Lung (tissue), 12 donors: ENCODE data around the gene DNAI7. TPM values are rescaled to one million over a fixed set of nuclear protein-coding genes. Genes with fewer than 3 reads are reported as not detected.

ENCODE experiments used
- ATAC-seq: fragments of 200-7000 bp; cut with Tn5 transposase; one replicate; pipeline ENCODE4 v1.9.1; 2020; ENCODE audit warnings: moderate number of reproducible peaks; ENCODE audit not compliant: insufficient read depth, low FRiP score
- DNase-seq, 3 donors: peaks; one replicate each; pipeline ENCODE4 v3.0.0-alpha.2; 2013 to 2017
- H3K27ac ChIP-seq, 2 donors: one replicate each; pipeline ENCODE4 v1.5.1; 2013; ENCODE audit warnings: mild to moderate bottlenecking in 2 of 2, moderate library complexity in 2 of 2, control low read depth in 1 of 2, inconsistent platforms in 1 of 2, low read depth in 1 of 2, low read length in 1 of 2
- H3K27me3 ChIP-seq, 3 donors: one replicate each; pipeline ENCODE4 v1.5.1; 2013; ENCODE audit warnings: low read length in 2 of 3; ENCODE audit not compliant: control insufficient read depth in 3 of 3, insufficient read depth in 3 of 3
- H3K36me3 ChIP-seq, 4 donors: one replicate each; pipeline ENCODE4 v1.5.1; 2013; ENCODE audit warnings: low read length in 4 of 4, mild to moderate bottlenecking in 1 of 4, moderate library complexity in 1 of 4; ENCODE audit not compliant: control insufficient read depth in 4 of 4, insufficient read depth in 4 of 4
- H3K4me1 ChIP-seq, 5 donors: one replicate each; pipeline ENCODE4 v1.5.1; 2013; ENCODE audit warnings: low read length in 5 of 5, mild to moderate bottlenecking in 2 of 5, moderate library complexity in 1 of 5; ENCODE audit not compliant: control insufficient read depth in 5 of 5, insufficient read depth in 5 of 5
- H3K4me3 ChIP-seq: one replicate; pipeline ENCODE4 v1.5.1; 2013; ENCODE audit warnings: mild to moderate bottlenecking, control low read depth, moderate library complexity
- H3K9ac ChIP-seq, 2 donors: one replicate each; pipeline ENCODE4 v1.5.1; 2013; ENCODE audit warnings: low read length in 2 of 2, control low read depth in 1 of 2; ENCODE audit not compliant: insufficient read depth in 1 of 2
- H3K9me3 ChIP-seq, 4 donors: one replicate each; pipeline ENCODE4 v1.5.1; 2013; ENCODE audit warnings: low read length in 3 of 4, mild to moderate bottlenecking in 1 of 4, moderate library complexity in 1 of 4; ENCODE audit not compliant: control insufficient read depth in 4 of 4, insufficient read depth in 3 of 4
- WGBS, 2 donors: extraction: QIAGEN DNeasy Blood & Tissue Kit; methylation state at CpG; one replicate each; pipeline ENCODE4 v1.1.7; 2013; 5-methylcytosine and 5-hydroxymethylcytosine counted together
- polyA plus RNA-seq, 2 donors: library from polyadenylated mRNA; stranded (reverse); fragments of 200-250 nt; gene quantifications; one replicate each; pipeline ENCODE4 v1.2.1, GENCODE V29; 2013
- total RNA-seq, 2 donors: library from RNA; depleted of rRNA in 1 of 2; stranded (reverse); fragments of >200 nt in 1 of 2; gene quantifications; one replicate each; pipeline ENCODE4 v1.2.1, GENCODE V29; 2014 to 2021
- TF ChIP-seq, protein P1 (sequence below): IDR thresholded peaks from 2 replicates; pipeline ENCODE4 v1.5.1; 2012; ENCODE audit warnings: mild to moderate bottlenecking; ENCODE audit errors: control extremely low read depth, extremely low read depth
- donor health status: control.
- donor health status: control.
- donor health status: Bipolar disorder and iron deficiency.
- donor health status: healthy.
- donor health status: DM: yes; HTN: yes; CAD: no.

DNAI7 gene
- total and polyA plus RNA-seq, 4 donors = 2.0 to 11.9 (median 5.7) TPM

DNA sequence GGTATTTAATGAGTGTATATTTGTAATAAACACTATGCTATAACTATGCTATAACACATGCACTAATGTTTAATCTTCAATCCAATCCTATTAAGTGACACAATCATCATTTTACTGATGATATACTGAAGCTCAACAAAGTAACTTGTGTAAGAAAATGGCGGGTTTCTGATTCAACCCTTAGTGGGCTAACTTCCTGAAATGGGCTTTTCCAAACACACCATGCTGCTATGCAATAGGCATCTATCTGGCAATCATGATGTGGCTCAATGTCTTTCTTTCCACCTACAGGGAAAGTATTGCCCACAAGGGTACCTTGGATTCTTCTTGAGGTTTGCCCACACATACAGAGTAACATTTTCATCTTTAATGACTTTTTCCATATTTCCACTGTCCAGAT is 48.3 kb downstream of the DNAI7 start:
- 59 to 87% methylated on average over 1 of the region's 1 CpG for WGBS, 2 donors
- DNase-seq (no peak), ATAC-seq (no peak)
- no peak overlapping the region for H3K4me3 ChIP-seq
- TF ChIP-seq, protein P1, sequence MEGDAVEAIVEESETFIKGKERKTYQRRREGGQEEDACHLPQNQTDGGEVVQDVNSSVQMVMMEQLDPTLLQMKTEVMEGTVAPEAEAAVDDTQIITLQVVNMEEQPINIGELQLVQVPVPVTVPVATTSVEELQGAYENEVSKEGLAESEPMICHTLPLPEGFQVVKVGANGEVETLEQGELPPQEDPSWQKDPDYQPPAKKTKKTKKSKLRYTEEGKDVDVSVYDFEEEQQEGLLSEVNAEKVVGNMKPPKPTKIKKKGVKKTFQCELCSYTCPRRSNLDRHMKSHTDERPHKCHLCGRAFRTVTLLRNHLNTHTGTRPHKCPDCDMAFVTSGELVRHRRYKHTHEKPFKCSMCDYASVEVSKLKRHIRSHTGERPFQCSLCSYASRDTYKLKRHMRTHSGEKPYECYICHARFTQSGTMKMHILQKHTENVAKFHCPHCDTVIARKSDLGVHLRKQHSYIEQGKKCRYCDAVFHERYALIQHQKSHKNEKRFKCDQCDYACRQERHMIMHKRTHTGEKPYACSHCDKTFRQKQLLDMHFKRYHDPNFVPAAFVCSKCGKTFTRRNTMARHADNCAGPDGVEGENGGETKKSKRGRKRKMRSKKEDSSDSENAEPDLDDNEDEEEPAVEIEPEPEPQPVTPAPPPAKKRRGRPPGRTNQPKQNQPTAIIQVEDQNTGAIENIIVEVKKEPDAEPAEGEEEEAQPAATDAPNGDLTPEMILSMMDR = no peak
- H3K9ac ChIP-seq = no peak overlapping the region
- peaks cover 0 to 6% (median 0%) of the 10 kb centered on the region in 5 donors for H3K4me1 ChIP-seq
- H3K27ac ChIP-seq = no peak overlapping the region
- H3K27me3 ChIP-seq = no peaks in the 10 kb centered on the region
- H3K9me3 ChIP-seq = no peaks in the 10 kb centered on the region
- H3K36me3 ChIP-seq = peaks cover 0 to 2% (median 0%) of the 10 kb centered on the region in 4 donors

DNA sequence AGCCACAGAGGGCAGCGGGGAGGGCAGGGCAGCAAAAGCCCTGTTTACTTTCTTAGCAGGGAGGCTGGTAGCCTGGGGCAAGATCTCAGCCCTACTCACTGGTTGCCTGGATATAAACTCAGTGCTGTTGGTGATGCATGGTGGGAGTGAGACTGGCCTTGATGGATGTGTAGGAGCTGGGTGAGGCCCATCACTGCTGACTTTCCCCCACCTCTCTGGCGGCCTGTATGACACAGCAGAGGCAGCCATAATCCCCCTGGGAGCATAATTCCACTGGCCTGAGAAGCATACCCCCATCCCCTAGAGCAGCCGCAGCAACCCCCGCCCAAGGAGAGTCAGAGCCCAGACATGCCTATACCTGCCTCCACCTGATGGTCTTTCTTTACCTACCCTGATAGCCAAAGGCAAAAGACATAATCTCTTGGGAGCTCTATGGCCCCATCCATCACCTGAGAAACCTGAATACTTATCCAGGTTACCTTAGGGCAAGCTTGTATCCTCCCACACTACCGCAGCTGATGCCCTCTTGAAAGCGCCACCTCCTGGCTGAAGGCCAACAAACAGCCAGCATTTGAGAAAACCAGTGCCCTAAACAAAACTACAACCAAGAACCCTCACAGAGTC is 59.3 kb downstream of the DNAI7 start:
- DNase-seq = no peak
- Histone ChIP-seq H3K27me3 (no peaks in the 10 kb centered on the region), H3K36me3 (no peaks in the 10 kb centered on the region), H3K4me1 (no peaks in the 10 kb centered on the region), H3K9ac (no peak overlapping the region), H3K27ac (no peak overlapping the region), H3K9me3 (no peaks in the 10 kb centered on the region), H3K4me3 (no peak overlapping the region)
- TF ChIP-seq, protein P1 = no peak
- WGBS, 2 donors = 79 to 86% methylated on average over 6 of the region's 6 CpGs
- ATAC-seq = no peak

DNA sequence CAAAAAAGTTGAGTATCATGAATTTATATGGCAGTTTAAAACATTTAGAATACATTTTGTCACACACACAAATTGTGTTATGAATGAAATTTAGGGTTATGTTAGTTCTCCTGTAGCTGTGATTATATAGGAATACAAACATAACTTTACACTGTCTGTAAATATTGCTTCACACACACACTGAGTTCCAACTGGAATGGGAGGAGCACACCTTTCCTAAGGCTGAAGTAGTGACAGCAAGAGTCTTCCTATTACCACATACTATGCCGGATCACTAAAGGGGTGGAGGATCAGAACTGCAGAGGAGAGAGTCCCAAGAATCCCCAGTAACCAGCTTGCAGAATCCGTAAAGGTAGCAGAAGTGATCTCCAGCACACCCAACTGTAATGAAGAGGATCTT is 63.7 kb downstream of the DNAI7 start:
- ATAC-seq = no peak
- TF ChIP-seq, protein P1 = no peak
- Histone ChIP-seq H3K9me3 (no peaks in the 10 kb centered on the region), H3K4me3 (no peak overlapping the region), H3K4me1 (no peaks in the 10 kb centered on the region), H3K27me3 (no peaks in the 10 kb centered on the region), H3K36me3 (no peaks in the 10 kb centered on the region), H3K27ac (no peak overlapping the region), H3K9ac (no peak overlapping the region)
- 45 to 67% methylated on average over 2 of the region's 2 CpGs for WGBS, 2 donors
- no peak for DNase-seq

DNA sequence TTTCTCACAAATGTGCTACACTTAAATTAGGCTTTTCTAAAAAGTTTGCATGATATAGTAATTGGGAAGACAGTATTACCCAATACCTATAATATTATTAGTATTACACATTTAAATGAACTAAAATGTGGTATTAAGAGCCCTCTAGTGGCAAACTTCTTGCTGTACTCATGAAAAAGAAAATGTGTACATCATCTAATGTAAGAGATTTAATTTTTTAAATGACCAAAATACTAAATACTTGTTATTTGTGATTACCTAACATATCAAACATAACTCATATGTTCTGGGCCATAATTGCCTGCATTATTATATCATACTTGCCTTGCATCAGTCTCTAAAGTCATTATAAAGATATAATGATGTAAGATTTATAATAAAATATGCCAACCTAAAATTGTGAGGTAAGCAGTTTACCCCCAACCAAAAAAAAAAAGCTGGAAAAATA is 64.2 kb downstream of the DNAI7 start:
- H3K27ac ChIP-seq = no peak overlapping the region
- DNase-seq (peak in 2 of 3 donors; percentile 64 to 71), ATAC-seq (no peak)
- H3K36me3 ChIP-seq = no peaks in the 10 kb centered on the region
- no peak overlapping the region for H3K9ac ChIP-seq
- no peaks in the 10 kb centered on the region for H3K9me3 ChIP-seq
- TF ChIP-seq, protein P1 = peak; percentile 56
- H3K4me3 ChIP-seq = no peak overlapping the region
- H3K4me1 ChIP-seq = no peaks in the 10 kb centered on the region
- no peaks in the 10 kb centered on the region for H3K27me3 ChIP-seq
